K562 (cell line): Measurements from ENCODE around the gene LRCOL1.

Source experiments
- BRCA1 ChIP-seq, 2 experiments: fragments of 450-650 bp in 1 of 2; sonication (generic) in 1 of 2; formaldehyde crosslinking in 1 of 2; IDR thresholded peaks; 2 replicates each; pipeline versions ENCODE4 v1.5.0 to v1.6.1; 2017 to 2020; ENCODE audit warnings: mild to moderate bottlenecking in 1 of 2, missing genetic modification reagents in 1 of 2
- CHAMP1 ChIP-seq: fragments of 450-650 bp; IDR thresholded peaks from 2 replicates; pipeline ENCODE4 v1.6.1; 2016; ENCODE audit warnings: mild to moderate bottlenecking
- DPF2 ChIP-seq: fragments of 450-650 bp; IDR thresholded peaks from 2 replicates; pipeline ENCODE4 v1.6.1; 2016
- ESRRA ChIP-seq: fragments of 450-650 bp; IDR thresholded peaks from 2 replicates; pipeline ENCODE4 v1.6.1; 2014; ENCODE audit warnings: low read depth, mild to moderate bottlenecking, moderate library complexity, borderline replicate concordance
- ETS1 ChIP-seq: conservative IDR thresholded peaks from 2 replicates; pipeline ENCODE4 v1.6.1; 2011; ENCODE audit warnings: low read depth, mild to moderate bottlenecking, low read length; ENCODE audit not compliant: control insufficient read depth
- MAX ChIP-seq: sonication (generic); formaldehyde crosslinking; IDR thresholded peaks from 2 replicates; pipeline ENCODE4 v1.9.0; 2022; ENCODE audit warnings: mild to moderate bottlenecking, missing genetic modification reagents
- POLR2A ChIP-seq: fragments of 450-650 bp; conservative IDR thresholded peaks from 2 replicates; pipeline ENCODE4 v1.6.1; 2016
- RAD21 ChIP-seq, 2 experiments: fragments of 250-450 bp in 1 of 2; fragments of 450-650 bp in 1 of 2; sonication (Bioruptor Pico) in 1 of 2; formaldehyde crosslinking in 1 of 2; IDR thresholded peaks in 1 of 2; conservative IDR thresholded peaks in 1 of 2; 2 replicates each; pipeline versions ENCODE4 v1.4.0 to v1.8.0; 2020 to 2022; ENCODE audit warnings: mild to moderate bottlenecking in 2 of 2, moderate library complexity in 1 of 2
- REST ChIP-seq, 2 experiments: fragments of 450-650 bp; formaldehyde crosslinking in 1 of 2; IDR thresholded peaks; 2 replicates each; pipeline versions ENCODE4 v1.4.0 to v1.6.1; 2014 to 2020; ENCODE audit warnings: mild to moderate bottlenecking in 2 of 2, borderline replicate concordance in 1 of 2, low read depth in 1 of 2
- SAP30 ChIP-seq: fragments of 200-600 bp; sonication (generic); IDR thresholded peaks from 2 replicates; pipeline ENCODE4 v1.6.1; 2012; ENCODE audit warnings: borderline replicate concordance, low read depth, mild to moderate bottlenecking, moderate library complexity, low read length, control low read depth, inconsistent platforms; ENCODE audit not compliant: insufficient read depth, poor library complexity, severe bottlenecking
- TFE3 ChIP-seq: fragments of 450-650 bp; formaldehyde crosslinking; IDR thresholded peaks from 2 replicates; pipeline ENCODE4 v1.4.0; 2020; ENCODE audit warnings: mild to moderate bottlenecking, mixed read lengths
- ZNF232 ChIP-seq: sonication (generic); formaldehyde crosslinking; IDR thresholded peaks from 2 replicates; pipeline ENCODE4 v1.8.0; 2022; ENCODE audit warnings: mild to moderate bottlenecking, missing genetic modification reagents
- ZNF639 ChIP-seq, 2 experiments: fragments of 200-800 bp in 1 of 2; sonication (Bioruptor generic) in 1 of 2; sonication (generic) in 1 of 2; formaldehyde crosslinking in 1 of 2; IDR thresholded peaks in 1 of 2; conservative IDR thresholded peaks in 1 of 2; 2 replicates each; pipeline versions ENCODE4 v1.5.0 to v1.6.1; 2016 to 2020; ENCODE audit warnings: missing compliant biosample characterization in 1 of 2, missing genetic modification characterization in 1 of 2, missing genetic modification reagents in 1 of 2

- TF ChIP-seq DPF2: no peak
- TF ChIP-seq REST (IDR thresholded peaks at IDR 0.05; ENCODE audit: borderline replicate concordance): no peak
- no peak for TF ChIP-seq REST (CRISPR knock-in tag; IDR thresholded peaks at IDR 0.05; ENCODE audit: low read depth)
- no peak for TF ChIP-seq SAP30
- no peak for TF ChIP-seq MAX
- no peak for TF ChIP-seq CHAMP1
- no peak for TF ChIP-seq ESRRA
- no peak for TF ChIP-seq ZNF639 (CRISPR knock-in tag; conservative IDR thresholded peaks at IDR 0.05 in 1 of 2, IDR thresholded peaks at IDR 0.05 in 1 of 2)
- TF ChIP-seq POLR2A: no peak
- no peak for TF ChIP-seq TFE3
- TF ChIP-seq ETS1: no peak
- no peak for TF ChIP-seq RAD21 (CRISPR knock-in tag; conservative IDR thresholded peaks at IDR 0.05 in 1 of 2, IDR thresholded peaks at IDR 0.05 in 1 of 2)
- no peak for TF ChIP-seq ZNF232 (CRISPR knock-in tag)
- no peak for TF ChIP-seq BRCA1 (IDR thresholded peaks at IDR 0.05)
- no peak for TF ChIP-seq BRCA1 (CRISPR knock-in tag; IDR thresholded peaks at IDR 0.05)
Measured at GRCh38 chr12:132610051-132610759, at the start of gene LRCOL1.
